Testis (tissue), 3 donors: Measurements from ENCODE around the gene HAT1. TPM values are rescaled to one million over a fixed set of nuclear protein-coding genes. Genes with fewer than 3 reads are reported as not detected.
"Not testable (repeated sequence)": the region's sequence is repeated elsewhere in the genome, so short reads cannot be mapped to it uniquely, and the experiment has no call there.

Experiments used
- DNase-seq: peaks from one replicate; pipeline ENCODE4 v3.0.0-alpha.2; 2019
- H3K27ac ChIP-seq, 2 donors: fragments of 200-600 bp; sonication (generic); one replicate each; pipeline ENCODE4 v1.5.1; 2019
- H3K27me3 ChIP-seq: fragments of 200-600 bp; sonication (generic); one replicate; pipeline ENCODE4 v1.5.1; 2019
- H3K36me3 ChIP-seq: fragments of 200-600 bp; sonication (generic); one replicate; pipeline ENCODE4 v1.5.1; 2017; ENCODE audit warnings: low read depth; ENCODE audit errors: missing control alignments
- H3K4me1 ChIP-seq: fragments of 200-600 bp; sonication (generic); one replicate; pipeline ENCODE4 v1.5.1; 2019
- H3K4me3 ChIP-seq, 2 donors: fragments of 200-600 bp; sonication (generic); one replicate each; pipeline ENCODE4 v1.5.1; 2017 to 2019
- H3K9me3 ChIP-seq: fragments of 200-600 bp; sonication (generic); one replicate; pipeline ENCODE4 v1.5.1; 2017
- CTCF ChIP-seq, 3 experiments: fragments of 450-650 bp in 2 of 3; fragments of 200-600 bp in 1 of 3; sonication (generic) in 1 of 3; IDR thresholded peaks; one replicate each; pipeline ENCODE4 v1.5.1; 2016 to 2019; ENCODE audit warnings: antibody characterized with exemption in 3 of 3, mild to moderate bottlenecking in 2 of 3, moderate library complexity in 1 of 3
- POLR2A ChIP-seq: fragments of 450-650 bp; IDR thresholded peaks from one replicate; pipeline ENCODE4 v1.6.1; 2017; ENCODE audit warnings: antibody characterized with exemption, mild to moderate bottlenecking, moderate library complexity
- WGBS, 2 donors: methylation state at CpG; one replicate each; pipeline ENCODE4 v1.1.5; 2018; 5-methylcytosine and 5-hydroxymethylcytosine counted together
- intact Hi-C: fragments of 100-400 bp; cut with DNase I; formaldehyde crosslinking; loops from one replicate; pipeline ENCODE4 v1.15.1; 2023; ENCODE audit warnings: low total_unique reads
- polyA plus RNA-seq: library from polyadenylated mRNA; stranded (reverse); fragments of 350-450 nt; fragmentation: Illumina TruSeq; extraction: RNeasy Lipid Tissue Mini Kit (QIAGEN cat#74804); gene quantifications from one replicate; pipeline ENCODE4 v1.2.3, GENCODE V29; 2014; ENCODE audit warnings: low read depth, low replicate concordance; ENCODE audit not compliant: insufficient read depth
- total RNA-seq, 2 donors: library from RNA; depleted of rRNA; stranded (reverse); fragments of >200 nt; gene quantifications; one replicate each; pipeline ENCODE4 v1.2.3, GENCODE V29; 2016

The HAT1 gene
- total and polyA plus RNA-seq, 3 donors from 2014 or later = 34.5 to 46.3 (median 38.2) TPM

GRCh38 chr2:171966688-171967087, 44.4 kb downstream of the HAT1 start:
- H3K4me3 ChIP-seq = no peak overlapping the region

GRCh38 chr2:171968509-171968908, 46.2 kb downstream of the HAT1 start:
- no peak for DNase-seq
- H3K27ac ChIP-seq = no peak overlapping the region
- no peaks in the 10 kb centered on the region for H3K36me3 ChIP-seq
- H3K4me1 ChIP-seq = no peaks in the 10 kb centered on the region
- H3K27me3 ChIP-seq = no peaks in the 10 kb centered on the region
- H3K4me3 ChIP-seq = no peak overlapping the region
- intact Hi-C loops = no loop called here
- no peak for TF ChIP-seq POLR2A
- no peak for TF ChIP-seq CTCF (IDR thresholded peaks at IDR 0.05)
- no peaks in the 10 kb centered on the region for H3K9me3 ChIP-seq

More at GRCh38 chr2:171966688-171967087, 44.4 kb downstream of the HAT1 start:
- no peaks in the 10 kb centered on the region for H3K36me3 ChIP-seq
- DNase-seq = no peak
- H3K27me3 ChIP-seq = no peaks in the 10 kb centered on the region
- no peaks in the 10 kb centered on the region for H3K4me1 ChIP-seq
- TF ChIP-seq POLR2A = no peak
- no peak for TF ChIP-seq CTCF (IDR thresholded peaks at IDR 0.05)
- H3K27ac ChIP-seq = no peak overlapping the region
- H3K9me3 ChIP-seq = no peaks in the 10 kb centered on the region
- intact Hi-C loops = no loop called here

GRCh38 chr2:171972329-171972982, 50.2 kb downstream of the HAT1 start:
- H3K27me3 ChIP-seq = no peaks in the 10 kb centered on the region
- no peaks in the 10 kb centered on the region for H3K4me1 ChIP-seq
- no peak for DNase-seq
- 94 to 100% methylated on average over 2 of the region's 2 CpGs for WGBS, 2 donors
- intact Hi-C loops = no loop called here
- no peak overlapping the region for H3K27ac ChIP-seq
- H3K9me3 ChIP-seq = no peaks in the 10 kb centered on the region
- H3K36me3 ChIP-seq = no peaks in the 10 kb centered on the region
- TF ChIP-seq CTCF (IDR thresholded peaks at IDR 0.05) (no peak), POLR2A (no peak)
- H3K4me3 ChIP-seq = no peak overlapping the region

GRCh38 chr2:171979103-171979502, 56.8 kb downstream of the HAT1 start:
- no peaks in the 10 kb centered on the region for H3K9me3 ChIP-seq
- no peaks in the 10 kb centered on the region for H3K4me1 ChIP-seq
- WGBS, 2 donors = 85 to 91% methylated on average over 4 of the region's 4 CpGs
- H3K27me3 ChIP-seq = no peaks in the 10 kb centered on the region
- H3K36me3 ChIP-seq = no peaks in the 10 kb centered on the region
- no peak for DNase-seq
- intact Hi-C loops = no loop called here
- H3K4me3 ChIP-seq = no peak overlapping the region
- TF ChIP-seq CTCF (IDR thresholded peaks at IDR 0.05) = no peak
- no peak for TF ChIP-seq POLR2A
- H3K27ac ChIP-seq = no peak overlapping the region

- WGBS, 2 donors = 93 to 97% methylated on average over 1 of the region's 1 CpG
- H3K4me3 ChIP-seq, H3K36me3 ChIP-seq, DNase-seq, H3K9me3 ChIP-seq, H3K27ac ChIP-seq, intact Hi-C loops, H3K4me1 ChIP-seq, H3K27me3 ChIP-seq: not testable (repeated sequence)
These were observed 61.7 kb downstream of the HAT1 start for GRCh38 chr2:171983924-171984323.
